H9 (cell line): ENCODE results near the gene CELF1. TPM values are rescaled to one million over a fixed set of nuclear protein-coding genes. Genes with fewer than 3 reads are reported as not detected.
"Not testable (repeated sequence)": the region's sequence is repeated elsewhere in the genome, so short reads cannot be mapped to it uniquely, and the experiment has no call there.

Experiments used
- DNase-seq: peaks from one replicate; pipeline ENCODE4 v3.0.0-alpha.2; 2017
- H2AFZ ChIP-seq: one replicate; pipeline ENCODE4 v1.6.1; 2013; ENCODE audit warnings: mild to moderate bottlenecking, low read length, control low read depth, moderate library complexity
- H2AK5ac ChIP-seq: 2 replicates; pipeline ENCODE4 v1.6.1; 2013; ENCODE audit warnings: low read length, control low read depth, mixed read lengths; ENCODE audit not compliant: insufficient read length
- H2BK120ac ChIP-seq: one replicate; pipeline ENCODE4 v1.6.1; 2013; ENCODE audit warnings: low read depth, mild to moderate bottlenecking, low read length, control low read depth, inconsistent platforms; ENCODE audit not compliant: poor library complexity, severe bottlenecking
- H2BK12ac ChIP-seq: 2 replicates; pipeline ENCODE4 v1.6.1; 2013; ENCODE audit warnings: low read length, control low read depth, mixed read lengths, low read depth; ENCODE audit not compliant: insufficient read length
- H2BK15ac ChIP-seq: 2 replicates; pipeline ENCODE4 v1.6.1; 2013; ENCODE audit warnings: low read depth, low read length, control low read depth
- H2BK20ac ChIP-seq: one replicate; pipeline ENCODE4 v1.6.1; 2013; ENCODE audit warnings: low read depth, mild to moderate bottlenecking, low read length, control low read depth, inconsistent platforms; ENCODE audit not compliant: poor library complexity, severe bottlenecking
- H2BK5ac ChIP-seq: 2 replicates; pipeline ENCODE4 v1.6.1; 2013; ENCODE audit warnings: low read length, control low read depth, mixed read lengths; ENCODE audit not compliant: insufficient read length
- H3K14ac ChIP-seq: 2 replicates; pipeline ENCODE4 v1.6.1; 2013; ENCODE audit warnings: low read length, control low read depth; ENCODE audit not compliant: insufficient read depth
- H3K18ac ChIP-seq: 2 replicates; pipeline ENCODE4 v1.6.1; 2013; ENCODE audit warnings: low read depth, mild to moderate bottlenecking, mixed read lengths, low read length, control low read depth; ENCODE audit not compliant: insufficient read length
- H3K23ac ChIP-seq: 2 replicates; pipeline ENCODE4 v1.6.1; 2013; ENCODE audit warnings: low read length, control low read depth, mixed read lengths, low read depth; ENCODE audit not compliant: insufficient read length
- H3K23me2 ChIP-seq: 2 replicates; pipeline ENCODE4 v1.6.1; 2013; ENCODE audit warnings: low read depth, mild to moderate bottlenecking, mixed read lengths, low read length, control low read depth; ENCODE audit not compliant: insufficient read length, poor library complexity, severe bottlenecking
- H3K27ac ChIP-seq: 2 replicates; pipeline ENCODE4 v1.5.1; 2013; ENCODE audit warnings: low read length, control low read depth, mixed read lengths, low read depth; ENCODE audit not compliant: insufficient read length
- H3K27me3 ChIP-seq: 2 replicates; pipeline ENCODE4 v1.6.1; 2013; ENCODE audit warnings: low read length, control low read depth, inconsistent platforms; ENCODE audit not compliant: insufficient read depth
- H3K4ac ChIP-seq: 2 replicates; pipeline ENCODE4 v1.6.1; 2013; ENCODE audit warnings: low read depth, mild to moderate bottlenecking, control low read depth, inconsistent platforms, low read length, moderate library complexity
- H3K4me1 ChIP-seq: 2 replicates; pipeline ENCODE4 v1.6.1; 2013; ENCODE audit warnings: low read length, control low read depth, inconsistent platforms; ENCODE audit not compliant: insufficient read depth
- H3K4me2 ChIP-seq: 2 replicates; pipeline ENCODE4 v1.6.1; 2013; ENCODE audit warnings: low read length, control low read depth, mixed read lengths; ENCODE audit not compliant: insufficient read length, insufficient read depth
- H3K56ac ChIP-seq: 2 replicates; pipeline ENCODE4 v1.6.1; 2013; ENCODE audit warnings: low read depth, mild to moderate bottlenecking, mixed read lengths, low read length, control low read depth; ENCODE audit not compliant: insufficient read length
- H3K79me1 ChIP-seq: 2 replicates; pipeline ENCODE4 v1.6.1; 2013; ENCODE audit warnings: low read depth, mild to moderate bottlenecking, moderate library complexity, low read length, control low read depth, inconsistent platforms; ENCODE audit not compliant: insufficient read depth, poor library complexity, severe bottlenecking
- H3K79me2 ChIP-seq: 2 replicates; pipeline ENCODE4 v1.6.1; 2013; ENCODE audit warnings: low read length, control low read depth, inconsistent platforms; ENCODE audit not compliant: insufficient read depth
- H3K9ac ChIP-seq: 2 replicates; pipeline ENCODE4 v1.6.1; 2013; ENCODE audit warnings: low read length, control low read depth, mixed read lengths; ENCODE audit not compliant: insufficient read length; ENCODE audit errors: extremely low read depth
- H3K9me3 ChIP-seq: one replicate; pipeline ENCODE4 v1.6.1; 2013; ENCODE audit warnings: low read depth, low read length, inconsistent platforms; ENCODE audit not compliant: control insufficient read depth
- H3T11ph ChIP-seq: one replicate; pipeline ENCODE4 v1.6.1; 2013; ENCODE audit warnings: mild to moderate bottlenecking, low read length, control low read depth, inconsistent platforms
- H4K20me1 ChIP-seq: one replicate; pipeline ENCODE4 v1.6.1; 2013; ENCODE audit not compliant: control insufficient read depth, insufficient read length, insufficient read depth
- H4K5ac ChIP-seq: 2 replicates; pipeline ENCODE4 v1.6.1; 2013; ENCODE audit warnings: low read depth, mild to moderate bottlenecking, mixed read lengths, low read length, control low read depth; ENCODE audit not compliant: insufficient read length
- H4K8ac ChIP-seq: replicated peaks from 2 replicates; pipeline ENCODE4 v1.6.1; 2013; ENCODE audit warnings: low read length, control low read depth, mixed read lengths, low read depth; ENCODE audit not compliant: insufficient read length
- H4K91ac ChIP-seq: 2 replicates; pipeline ENCODE4 v1.6.1; 2013; ENCODE audit warnings: low read depth, mild to moderate bottlenecking, moderate library complexity, mixed read lengths, low read length, control low read depth; ENCODE audit not compliant: insufficient read length
- H3K27ac Mint-ChIP-seq, 3 experiments: 2 replicates in 2 of 3; 3 replicates in 1 of 3; pipeline ENCODE4 v1.8.0; 2020 to 2021; ENCODE audit warnings: mixed read lengths in 3 of 3, mild to moderate bottlenecking in 1 of 3, moderate library complexity in 1 of 3
- H3K27me3 Mint-ChIP-seq: 2 replicates; pipeline ENCODE4 v1.8.0; 2021; ENCODE audit warnings: low read depth, mild to moderate bottlenecking, moderate library complexity, mixed read lengths
- H3K36me3 Mint-ChIP-seq, 3 experiments: 2 replicates in 2 of 3; 3 replicates in 1 of 3; pipeline ENCODE4 v1.8.0; 2020 to 2021; ENCODE audit warnings: low read depth in 3 of 3, mixed read lengths in 3 of 3; ENCODE audit not compliant: insufficient read depth in 1 of 3
- H3K4me1 Mint-ChIP-seq, 2 experiments: 2 replicates each; pipeline ENCODE4 v1.8.0; 2020; ENCODE audit warnings: mixed read lengths in 2 of 2
- H3K4me3 Mint-ChIP-seq, 2 experiments: 2 replicates in 1 of 2; 3 replicates in 1 of 2; pipeline ENCODE4 v1.8.0; 2020 to 2021; ENCODE audit warnings: mild to moderate bottlenecking in 2 of 2, mixed read lengths in 2 of 2, moderate library complexity in 1 of 2
- H3K9me3 Mint-ChIP-seq, 2 experiments: 2 replicates in 1 of 2; 3 replicates in 1 of 2; pipeline ENCODE4 v1.8.0; 2020; ENCODE audit warnings: mild to moderate bottlenecking in 2 of 2, mixed read lengths in 2 of 2, moderate library complexity in 1 of 2
- CTCF ChIP-seq: fragments of 200-600 bp; sonication (generic); conservative IDR thresholded peaks from 3 replicates; pipeline ENCODE4 v1.8.0; 2021; ENCODE audit warnings: antibody characterized with exemption, mild to moderate bottlenecking
- WGBS: extraction: QIAGEN DNeasy Blood & Tissue Kit; methylation state at CpG from one replicate; pipeline ENCODE4 v1.1.7; 2013; ENCODE audit warnings: missing lambda C conversion rate, low lambda C conversion rate, mixed read lengths; ENCODE audit not compliant: insufficient read length; ENCODE audit errors: extremely low coverage; 5-methylcytosine and 5-hydroxymethylcytosine counted together
- total RNA-seq: library from RNA; stranded (reverse); gene quantifications from 2 replicates; pipeline ENCODE4 v1.2.1, GENCODE V29; 2021

Gene CELF1
- total RNA-seq, 1 experiment from 2014 or later = 211 TPM

- H2BK5ac ChIP-seq, H3K79me2 ChIP-seq, H4K20me1 ChIP-seq, H4K8ac ChIP-seq, H2AFZ ChIP-seq, H3K18ac ChIP-seq, H3T11ph ChIP-seq, H3K9ac ChIP-seq, H3K27ac ChIP-seq, H4K91ac ChIP-seq, H3K9me3 Mint-ChIP-seq, H3K4me1 Mint-ChIP-seq, H3K14ac ChIP-seq, H2BK20ac ChIP-seq, H2BK120ac ChIP-seq, H3K4me2 ChIP-seq, H3K27me3 Mint-ChIP-seq, H3K36me3 Mint-ChIP-seq, H2AK5ac ChIP-seq, H2BK12ac ChIP-seq, H3K4ac ChIP-seq, H3K79me1 ChIP-seq, H3K56ac ChIP-seq, H3K23ac ChIP-seq, H3K27me3 ChIP-seq, H2BK15ac ChIP-seq, H3K4me1 ChIP-seq, H3K23me2 ChIP-seq, H3K9me3 ChIP-seq: not testable (repeated sequence)
- H4K5ac ChIP-seq = peak overlapping the region; percentile 17
- TF ChIP-seq CTCF = peak; percentile 84
- peak; percentile 82 for DNase-seq
- peak overlapping the region in 1 of 2 experiments; percentile 7; a peak in 1 of 5 replicates for H3K4me3 Mint-ChIP-seq
- peak overlapping the region in 1 of 3 experiments; percentile 61; a peak in 2 of 7 replicates for H3K27ac Mint-ChIP-seq
- WGBS = no CpG with 5 or more reads among the region's 8 CpGs
Measured at GRCh38 chr11:47454258-47454671, 98.7 kb downstream of the CELF1 start.
